Fibroblast of skin of right quadriceps (primary cell): Measurements from ENCODE around the gene MSH5.

Experiments
- DNase-seq: peaks from one replicate; pipeline ENCODE4 v3.0.0-alpha.2; 2013

The MSH5 gene

GRCh38 chr6:31762878-31763618 is 23.2 kb downstream of the MSH5 start:
- no peak for DNase-seq

- DNase-seq, result peak; percentile 75
Observed at GRCh38 chr6:31763619-31763940, 23.8 kb downstream of the MSH5 start.

GRCh38 chr6:31764198-31764597 is 24.4 kb downstream of the MSH5 start:
- DNase-seq, result no peak

- DNase-seq, result no peak
Observed at GRCh38 chr6:31765559-31765909, 25.7 kb downstream of the MSH5 start.

GRCh38 chr6:31765910-31766794 is 26.3 kb downstream of the MSH5 start:
- DNase-seq, result no peak

GRCh38 chr6:31767096-31767645 is 27.4 kb downstream of the MSH5 start:
- no peak for DNase-seq

- no peak for DNase-seq
Observed at GRCh38 chr6:31768363-31769257, 28.8 kb downstream of the MSH5 start.

- DNase-seq, result peak; percentile 33
Observed at GRCh38 chr6:31769684-31770371, 30.0 kb downstream of the MSH5 start.

- DNase-seq, result no peak
Observed at GRCh38 chr6:31770860-31771259, 31.1 kb downstream of the MSH5 start.

- DNase-seq, result peak; percentile 45
Observed at GRCh38 chr6:31771992-31772358, 32.2 kb downstream of the MSH5 start.

- DNase-seq, result no peak
Observed at GRCh38 chr6:31775184-31775583, 35.4 kb downstream of the MSH5 start.

- DNase-seq, result no peak
Observed at GRCh38 chr6:31775633-31776484, 36.1 kb downstream of the MSH5 start.

- no peak for DNase-seq
Observed at GRCh38 chr6:31776485-31776988, 36.7 kb downstream of the MSH5 start.

GRCh38 chr6:31776989-31777666 is 37.3 kb downstream of the MSH5 start, which contains the start of gene VWA7:
TSS of gene VWA7 (minus strand) at chr6:31777328. CDS start at chr6:31776779, 549 bp downstream.
- DNase-seq, result peak; percentile 69

- no peak for DNase-seq
Observed at GRCh38 chr6:31777667-31778050, 37.9 kb downstream of the MSH5 start.

- no peak for DNase-seq
Observed at GRCh38 chr6:31778193-31778592, 38.4 kb downstream of the MSH5 start.

- DNase-seq, result no peak
Observed at GRCh38 chr6:31778999-31779885, 39.4 kb downstream of the MSH5 start.

- no peak for DNase-seq
Observed at GRCh38 chr6:31779908-31780307, 40.1 kb downstream of the MSH5 start.

- no peak for DNase-seq
Observed at GRCh38 chr6:31780507-31781243, 40.9 kb downstream of the MSH5 start.
